Midbrain (tissue), 1 donor: ENCODE results near the gene SEC24A.
A peak's percentile ranks its signal among the peaks of the same experiment; 100 is the strongest.
"Not testable (repeated sequence)": the region's sequence is repeated elsewhere in the genome, so short reads cannot be mapped to it uniquely, and the experiment has no call there.

Experiments
- DNase-seq: peaks from one replicate; lab custom pipeline; 2025; lab: John Stamatoyannopoulos, UW

The SEC24A gene

DNA sequence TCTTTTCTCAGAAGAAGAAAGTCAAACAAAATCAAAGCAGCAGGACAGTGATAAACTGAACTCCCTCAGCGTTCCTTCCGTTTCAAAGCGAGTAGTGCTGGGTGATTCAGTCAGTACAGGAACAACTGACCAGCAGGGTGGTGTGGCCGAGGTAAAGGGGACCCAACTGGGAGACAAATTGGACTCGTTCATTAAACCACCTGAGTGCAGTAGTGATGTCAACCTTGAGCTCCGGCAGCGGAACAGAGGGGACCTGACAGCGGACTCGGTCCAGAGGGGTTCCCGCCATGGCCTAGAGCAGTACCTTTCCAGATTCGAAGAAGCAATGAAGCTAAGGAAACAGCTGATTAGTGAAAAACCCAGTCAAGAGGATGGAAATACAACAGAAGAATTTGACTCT is 92.5 kb downstream of the SEC24A start:
- DNase-seq: no peak

DNA sequence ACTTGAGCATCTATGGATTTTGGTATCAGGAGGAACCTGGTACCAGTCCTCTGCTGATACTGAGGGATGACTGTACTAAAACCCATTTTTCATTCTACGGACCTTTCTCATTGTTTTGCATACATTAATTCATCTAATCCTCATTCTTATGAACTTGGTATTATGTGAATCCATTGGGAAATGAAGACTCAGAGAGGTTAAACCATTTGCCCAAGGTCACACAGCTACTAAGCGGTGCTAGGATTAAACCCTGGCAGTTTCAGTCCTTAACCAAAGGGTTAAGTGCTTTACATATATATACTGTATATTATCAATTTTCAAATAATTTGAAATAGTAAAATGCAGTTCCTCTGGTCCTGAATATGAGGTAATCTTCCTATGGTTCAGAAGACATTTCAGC is 93.5 kb downstream of the SEC24A start:
- no peak for DNase-seq

DNA sequence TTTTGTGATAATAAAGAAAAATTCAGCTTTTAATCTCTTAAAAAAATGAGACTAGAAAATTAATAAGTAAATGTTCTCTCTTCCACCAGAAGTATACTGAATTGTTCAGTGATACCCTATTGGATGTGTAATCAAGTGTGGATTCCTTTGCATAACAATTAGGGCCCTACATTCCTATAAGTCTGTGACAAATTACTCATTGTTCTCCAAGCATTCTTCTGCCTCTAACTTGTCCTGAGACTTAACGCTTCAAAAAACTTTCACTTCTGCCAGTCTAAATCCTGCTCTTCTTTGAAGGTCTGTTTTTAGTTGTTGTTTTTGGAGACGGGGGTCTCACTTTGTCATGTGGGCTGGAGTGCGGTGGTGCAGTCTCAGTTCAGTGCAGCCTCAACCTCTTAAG is 100.8 kb downstream of the SEC24A start:
- no peak for DNase-seq

DNA sequence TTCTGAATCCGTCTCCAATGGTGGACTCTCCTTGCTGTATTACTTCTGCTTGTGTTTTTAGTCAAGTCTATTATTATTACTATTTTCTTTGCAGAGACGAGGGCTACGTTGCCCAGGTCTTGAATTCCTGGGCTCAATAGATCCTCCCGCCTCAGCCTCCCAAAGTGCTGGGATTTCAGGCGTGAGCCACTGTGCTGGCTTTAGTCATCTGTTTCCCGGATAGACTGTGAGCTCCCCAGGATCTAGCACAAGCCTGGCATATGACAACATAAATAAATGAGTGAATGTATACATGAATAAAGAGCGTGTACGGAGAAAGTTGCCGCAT is 109.6 kb downstream of the SEC24A start:
- DNase-seq: no peak

DNA sequence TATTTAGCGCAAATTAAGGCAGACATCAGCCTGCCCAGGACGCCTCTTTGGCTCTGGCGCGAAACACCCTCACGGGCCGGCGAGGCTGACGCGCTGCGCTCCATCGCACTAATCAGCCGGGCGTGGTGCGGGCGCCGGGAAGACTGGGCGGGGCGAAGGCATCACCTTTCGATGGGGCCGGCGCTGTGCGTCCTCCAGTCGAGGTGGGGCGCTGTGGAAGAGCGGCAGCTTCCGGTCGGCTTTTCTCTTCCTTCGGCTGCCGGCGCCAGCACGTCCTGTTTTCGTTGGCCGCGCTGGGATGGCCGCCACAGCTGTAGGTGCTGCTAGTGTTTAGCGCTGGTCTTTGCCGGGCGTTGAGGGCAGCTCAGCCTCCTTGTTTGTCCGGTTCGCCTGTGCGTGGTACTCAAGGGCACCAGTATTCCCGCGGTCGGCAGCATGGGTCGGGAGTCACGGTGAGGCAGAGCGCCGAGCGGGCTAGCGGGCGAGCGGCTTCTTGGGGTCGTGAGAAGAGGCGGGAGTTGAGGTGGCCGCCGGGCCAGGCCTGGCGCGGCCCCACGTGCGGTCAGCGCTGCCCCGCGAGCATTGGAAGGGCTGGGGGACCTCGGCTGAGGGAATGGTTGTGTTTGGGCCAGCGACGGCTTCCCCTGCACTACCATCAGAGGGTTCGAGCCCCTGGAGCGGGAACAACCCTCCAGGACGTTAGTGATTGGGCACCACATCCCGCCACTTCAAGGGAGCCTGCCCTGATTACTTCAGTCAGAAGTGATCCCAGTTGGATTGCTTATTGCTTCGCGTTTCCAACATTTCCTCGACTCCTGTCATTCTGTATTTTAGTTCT is 110.1 kb downstream of the SEC24A start, which contains the start of gene DDX46:
TSS of gene DDX46 (plus strand) at position 276 of the 838 bp plus-strand sequence. CDS start at position 436, 160 bp downstream.
- DNase-seq: peak; percentile 91

DNA sequence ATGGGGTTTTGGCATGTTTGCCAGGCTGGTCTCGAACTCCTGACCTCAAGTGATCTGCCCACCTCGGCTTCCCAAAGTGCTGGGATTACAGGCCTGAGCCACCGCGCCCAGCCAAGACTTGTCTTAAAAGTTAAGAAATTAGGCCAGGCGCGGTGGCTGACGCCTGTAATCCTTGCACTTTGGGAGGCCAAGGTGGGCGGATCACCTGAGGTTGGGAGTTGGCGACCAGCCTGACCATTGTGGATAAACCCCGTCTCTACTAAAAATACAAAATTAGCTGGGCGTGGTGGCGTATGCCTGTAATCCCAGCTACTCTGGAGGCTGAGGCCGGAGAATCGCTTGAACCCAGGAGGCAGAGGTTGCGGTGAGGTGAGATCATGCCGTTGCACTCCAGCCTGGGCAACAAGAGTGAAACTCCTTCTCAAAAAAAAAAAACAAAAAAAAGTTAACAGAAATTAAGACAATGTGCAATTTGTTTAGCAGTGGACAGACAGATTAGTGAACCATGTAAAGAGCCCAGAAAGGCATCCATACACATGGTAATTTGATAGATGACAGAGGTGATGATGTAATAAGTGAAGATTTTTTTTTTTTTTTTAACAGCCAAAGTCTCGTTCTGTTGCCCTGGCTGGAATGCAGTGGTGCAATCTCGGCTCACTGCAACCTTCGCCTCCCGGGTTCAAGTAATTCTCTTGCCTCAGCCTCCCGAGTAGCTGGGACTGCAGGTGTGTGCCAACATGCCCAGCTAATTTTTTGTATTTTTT is 119.1 kb downstream of the SEC24A start:
- DNase-seq: not testable (repeated sequence)

DNA sequence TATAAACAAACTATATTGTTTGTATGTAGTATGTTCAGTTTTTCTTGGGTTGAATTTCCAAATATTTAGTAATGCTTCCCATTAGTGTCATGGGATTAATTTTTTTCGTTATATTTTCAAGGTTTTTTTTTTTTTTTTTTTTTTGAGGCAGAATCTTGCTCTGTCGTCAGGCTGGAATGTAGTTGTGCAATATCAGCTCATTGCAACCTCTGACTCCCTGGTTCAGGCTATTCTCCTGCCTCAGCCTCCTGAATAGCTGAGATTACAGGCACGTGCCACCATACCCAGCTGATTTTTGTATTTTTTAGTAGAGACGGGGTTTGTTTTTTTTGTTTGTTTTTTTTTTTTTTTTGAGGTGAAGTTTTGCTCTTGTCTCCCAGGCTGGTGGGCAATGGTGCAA is 120.6 kb downstream of the SEC24A start:
- DNase-seq: no peak

DNA sequence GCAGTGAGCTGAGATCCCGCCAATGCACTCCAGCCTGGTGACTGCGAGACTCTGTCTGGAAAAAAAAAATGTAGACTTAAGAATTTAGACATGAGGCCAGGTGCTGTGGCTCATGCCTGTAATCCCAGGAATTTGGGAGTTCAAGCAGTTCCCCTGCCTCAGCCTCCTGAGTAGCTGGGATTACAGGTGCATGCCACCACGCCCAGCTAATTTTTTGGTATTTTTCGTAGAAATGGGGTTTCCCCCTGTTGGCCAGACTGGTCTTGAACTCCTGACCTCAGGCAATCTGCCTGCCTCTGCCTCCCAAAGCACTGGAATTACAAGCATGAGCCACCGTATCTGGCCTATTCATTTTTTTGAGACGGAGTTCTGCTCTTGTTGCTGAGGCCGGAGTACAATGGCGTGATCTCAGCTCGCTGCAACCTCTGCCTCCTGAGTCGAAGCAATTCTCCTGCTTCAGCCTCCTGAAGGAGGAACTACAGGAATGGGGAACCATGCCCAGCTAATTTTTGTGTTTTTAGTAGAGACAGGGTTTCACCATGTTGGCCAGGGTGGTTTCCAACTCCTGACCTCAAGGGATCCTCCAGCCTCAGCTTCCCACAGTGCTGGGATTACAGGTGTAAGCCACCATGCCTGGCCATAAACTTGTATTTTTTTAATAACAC is 124.0 kb downstream of the SEC24A start:
- no peak for DNase-seq

DNA sequence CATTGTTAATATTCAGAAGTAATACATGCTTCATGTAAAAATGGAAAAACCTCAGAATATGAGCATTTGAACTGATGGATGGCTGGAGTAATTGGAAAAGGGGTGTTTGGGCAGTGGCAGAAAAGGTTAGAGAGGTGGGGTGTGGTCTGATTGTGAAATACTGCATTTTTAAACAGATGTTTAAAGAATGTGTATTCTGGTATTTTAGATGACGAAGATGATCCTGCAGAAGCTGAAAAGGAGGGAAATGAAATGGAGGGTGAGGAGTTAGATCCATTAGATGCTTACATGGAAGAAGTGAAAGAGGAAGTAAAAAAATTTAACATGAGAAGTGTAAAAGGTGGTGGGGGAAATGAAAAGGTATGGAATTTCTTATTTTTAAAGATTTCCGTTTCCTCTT is 128.8 kb downstream of the SEC24A start:
- DNase-seq: no peak
